Measurements from ENCODE around the gene L3MBTL4.
"Not testable (repeated sequence)": the region's sequence is repeated elsewhere in the genome, so short reads cannot be mapped to it uniquely, and the experiment has no call there.

Gene L3MBTL4

GRCh38 chr18:6389005-6389404, 25.7 kb downstream of the L3MBTL4 start:
- no peak overlapping the region for H3K27ac ChIP-seq (ENCODE audit: low read depth, low read length)
- no peak overlapping the region for H3K4me3 ChIP-seq (ENCODE audit: low read depth in 1 of 5, low read length in 5 of 5)

GRCh38 chr18:6382963-6383362, 31.7 kb downstream of the L3MBTL4 start:
- H3K27me3 ChIP-seq (ENCODE audit: control insufficient read depth in 5 of 5, insufficient read depth in 4 of 5, low read length in 5 of 5): no peaks in the 10 kb centered on the region

More at GRCh38 chr18:6389005-6389404, 25.7 kb downstream of the L3MBTL4 start:
- H3K27me3 ChIP-seq (ENCODE audit: control insufficient read depth in 5 of 5, insufficient read depth in 4 of 5, low read length in 5 of 5): no peaks in the 10 kb centered on the region
- H3K36me3 ChIP-seq (ENCODE audit: control insufficient read depth in 5 of 5, insufficient read depth in 5 of 5, low read length in 5 of 5): no peaks in the 10 kb centered on the region
- no peak overlapping the region for H3K9ac ChIP-seq (ENCODE audit: low read length in 5 of 5)
- H3K9me3 ChIP-seq (ENCODE audit: control insufficient read depth in 5 of 5, low read length in 5 of 5): peaks cover 2 to 39% (median 21%) of the 10 kb centered on the region in 5 donors
- H3K4me1 ChIP-seq (ENCODE audit: control insufficient read depth in 5 of 5, insufficient read depth in 5 of 5, low read length in 5 of 5): no peaks in the 10 kb centered on the region

DNA sequence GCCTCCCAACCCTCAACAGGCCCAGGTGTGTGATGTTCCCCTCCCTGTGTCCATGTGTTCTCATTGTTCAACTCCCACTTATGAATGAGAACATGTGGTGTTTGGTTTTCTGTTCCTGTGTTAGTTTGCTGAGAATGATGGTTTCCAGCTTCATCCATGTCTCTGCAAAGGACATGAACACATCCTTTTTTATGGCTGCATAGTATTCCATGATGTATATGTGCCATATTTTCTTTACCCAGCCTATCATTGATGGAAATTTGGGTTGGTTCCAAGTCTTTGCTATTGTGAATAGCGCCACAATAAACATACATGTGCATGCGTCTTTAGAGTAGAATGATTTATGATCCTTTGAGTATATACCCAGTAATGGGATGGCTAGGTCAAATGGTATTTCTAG, 37.2 kb downstream of the L3MBTL4 start:
- H3K9ac ChIP-seq (ENCODE audit: low read length in 5 of 5); H3K27me3 ChIP-seq (ENCODE audit: control insufficient read depth in 5 of 5, insufficient read depth in 4 of 5, low read length in 5 of 5); H3K36me3 ChIP-seq (ENCODE audit: control insufficient read depth in 5 of 5, insufficient read depth in 5 of 5, low read length in 5 of 5); H3K9me3 ChIP-seq (ENCODE audit: control insufficient read depth in 5 of 5, low read length in 5 of 5); H3K27ac ChIP-seq (ENCODE audit: low read depth, low read length); H3K4me1 ChIP-seq (ENCODE audit: control insufficient read depth in 5 of 5, insufficient read depth in 5 of 5, low read length in 5 of 5); H3K4me3 ChIP-seq (ENCODE audit: low read depth in 1 of 5, low read length in 5 of 5): not testable (repeated sequence)

More at GRCh38 chr18:6382963-6383362, 31.7 kb downstream of the L3MBTL4 start:
- no peaks in the 10 kb centered on the region for H3K4me1 ChIP-seq (ENCODE audit: control insufficient read depth in 5 of 5, insufficient read depth in 5 of 5, low read length in 5 of 5)
- no peaks in the 10 kb centered on the region for H3K36me3 ChIP-seq (ENCODE audit: control insufficient read depth in 5 of 5, insufficient read depth in 5 of 5, low read length in 5 of 5)
- no peak overlapping the region for H3K9ac ChIP-seq (ENCODE audit: low read length in 5 of 5)
- no peak overlapping the region for H3K27ac ChIP-seq (ENCODE audit: low read depth, low read length)
- no peak overlapping the region for H3K4me3 ChIP-seq (ENCODE audit: low read depth in 1 of 5, low read length in 5 of 5)
- H3K9me3 ChIP-seq (ENCODE audit: control insufficient read depth in 5 of 5, low read length in 5 of 5): peaks cover 0 to 5% (median 0%) of the 10 kb centered on the region in 5 donors

DNA sequence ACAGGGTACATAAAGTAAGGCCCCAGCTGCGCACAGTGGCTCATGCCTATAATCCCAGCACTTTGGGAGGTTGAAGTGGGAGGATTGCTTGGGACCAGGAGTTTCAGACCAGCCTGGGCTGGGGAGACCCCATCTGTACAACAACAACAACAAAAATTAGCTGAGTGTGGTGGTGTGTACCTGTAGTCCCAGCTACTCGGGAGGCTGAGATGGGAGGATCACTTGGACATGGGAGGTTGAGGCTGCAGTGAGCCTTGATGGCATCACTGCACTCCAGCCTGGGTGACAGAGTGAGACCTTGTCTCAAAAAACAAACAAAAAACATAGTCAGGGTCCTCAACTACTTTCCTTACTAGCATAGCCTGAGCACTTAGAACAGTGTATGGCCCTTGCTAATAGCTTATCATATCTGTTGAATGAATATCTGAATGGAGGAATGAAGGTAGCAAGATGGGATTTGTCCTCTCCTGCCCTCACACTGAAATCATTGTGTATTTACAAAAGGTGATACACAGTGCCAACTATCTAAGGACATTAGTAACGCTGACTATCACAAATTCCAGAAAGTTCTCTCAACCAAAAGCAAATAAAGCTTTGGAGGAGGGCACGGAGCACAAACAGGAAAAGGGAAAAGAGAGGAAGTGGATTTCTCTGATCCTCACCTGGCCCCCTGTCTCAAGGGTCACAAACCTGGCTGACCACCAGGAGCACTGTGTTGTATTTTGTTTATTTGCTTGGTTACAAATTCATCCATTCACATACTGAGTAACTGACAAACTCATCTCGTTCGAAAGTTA, 38.1 kb downstream of the L3MBTL4 start:
- no peak overlapping the region for H3K27ac ChIP-seq (ENCODE audit: low read depth, low read length)
- no peaks in the 10 kb centered on the region for H3K4me1 ChIP-seq (ENCODE audit: control insufficient read depth in 5 of 5, insufficient read depth in 5 of 5, low read length in 5 of 5)
- no peaks in the 10 kb centered on the region for H3K36me3 ChIP-seq (ENCODE audit: control insufficient read depth in 5 of 5, insufficient read depth in 5 of 5, low read length in 5 of 5)
- peaks cover 0 to 4% (median 0%) of the 10 kb centered on the region in 5 donors for H3K9me3 ChIP-seq (ENCODE audit: control insufficient read depth in 5 of 5, low read length in 5 of 5)
- H3K27me3 ChIP-seq (ENCODE audit: control insufficient read depth in 5 of 5, insufficient read depth in 4 of 5, low read length in 5 of 5): no peaks in the 10 kb centered on the region
- H3K9ac ChIP-seq (ENCODE audit: low read length in 5 of 5): no peak overlapping the region
- no peak overlapping the region for H3K4me3 ChIP-seq (ENCODE audit: low read depth in 1 of 5, low read length in 5 of 5)

DNA sequence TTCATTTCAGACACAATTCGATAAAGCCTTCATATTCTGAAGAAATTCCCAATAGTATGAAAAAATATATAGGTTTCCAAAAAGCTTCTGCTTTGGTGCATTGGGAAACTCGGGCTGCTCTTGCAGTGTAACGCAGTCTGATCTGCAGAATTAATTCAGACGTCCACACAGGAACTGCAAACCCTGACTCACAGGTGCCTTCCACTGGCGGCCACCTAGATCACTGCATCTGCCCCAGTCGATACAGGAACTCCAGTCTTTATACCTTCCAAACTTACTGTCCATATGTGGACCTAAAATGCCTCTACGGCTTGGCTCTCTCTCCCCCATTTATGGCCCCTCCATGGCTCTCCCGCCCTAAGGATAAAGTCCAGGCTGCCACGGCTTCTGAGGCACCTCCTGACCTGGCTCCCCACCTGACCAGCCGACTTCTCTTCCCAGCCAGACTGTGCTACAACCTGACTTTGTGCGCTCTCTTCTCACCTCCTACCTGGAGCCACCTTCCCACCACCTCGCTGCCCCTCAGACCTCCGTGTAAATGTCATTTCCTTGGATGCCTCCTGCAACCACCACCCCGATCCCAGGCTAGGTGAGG, 39.7 kb downstream of the L3MBTL4 start:
- Histone ChIP-seq H3K9me3 (ENCODE audit: control insufficient read depth in 5 of 5, low read length in 5 of 5) (peaks cover 0 to 4% (median 0%) of the 10 kb centered on the region in 5 donors), H3K4me3 (ENCODE audit: low read depth in 1 of 5, low read length in 5 of 5) (no peak overlapping the region), H3K27me3 (ENCODE audit: control insufficient read depth in 5 of 5, insufficient read depth in 4 of 5, low read length in 5 of 5) (no peaks in the 10 kb centered on the region), H3K27ac (ENCODE audit: low read depth, low read length) (no peak overlapping the region), H3K9ac (ENCODE audit: low read length in 5 of 5) (no peak overlapping the region), H3K36me3 (ENCODE audit: control insufficient read depth in 5 of 5, insufficient read depth in 5 of 5, low read length in 5 of 5) (no peaks in the 10 kb centered on the region), H3K4me1 (ENCODE audit: control insufficient read depth in 5 of 5, insufficient read depth in 5 of 5, low read length in 5 of 5) (no peaks in the 10 kb centered on the region)

DNA sequence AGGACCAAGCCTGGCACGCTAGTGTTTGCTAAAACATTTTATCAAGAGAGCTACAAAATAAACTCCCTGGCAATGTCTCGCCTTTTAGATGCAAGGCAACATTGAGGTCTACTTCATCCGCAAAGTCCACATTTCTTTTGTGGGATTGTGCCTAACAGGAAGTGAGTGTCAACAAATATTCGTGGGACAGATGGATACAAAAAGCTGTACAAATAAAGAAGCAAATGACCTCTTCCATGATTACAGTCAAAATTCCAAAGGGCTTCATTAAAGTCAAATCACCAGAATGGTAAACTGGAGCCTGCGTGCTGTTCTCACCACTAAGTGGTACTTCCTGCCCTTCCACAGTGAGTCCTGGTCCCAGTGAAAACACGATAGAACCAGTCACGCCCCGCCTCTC, 40.4 kb downstream of the L3MBTL4 start:
- no peaks in the 10 kb centered on the region for H3K27me3 ChIP-seq (ENCODE audit: control insufficient read depth in 5 of 5, insufficient read depth in 4 of 5, low read length in 5 of 5)
- peaks cover 0 to 4% (median 0%) of the 10 kb centered on the region in 5 donors for H3K9me3 ChIP-seq (ENCODE audit: control insufficient read depth in 5 of 5, low read length in 5 of 5)
- no peaks in the 10 kb centered on the region for H3K36me3 ChIP-seq (ENCODE audit: control insufficient read depth in 5 of 5, insufficient read depth in 5 of 5, low read length in 5 of 5)
- H3K4me1 ChIP-seq (ENCODE audit: control insufficient read depth in 5 of 5, insufficient read depth in 5 of 5, low read length in 5 of 5): no peaks in the 10 kb centered on the region
- H3K27ac ChIP-seq (ENCODE audit: low read depth, low read length): peak overlapping the region; percentile 10
- no peak overlapping the region for H3K9ac ChIP-seq (ENCODE audit: low read length in 5 of 5)
- no peak overlapping the region for H3K4me3 ChIP-seq (ENCODE audit: low read depth in 1 of 5, low read length in 5 of 5)

GRCh38 chr18:6373187-6373586, 41.5 kb downstream of the L3MBTL4 start:
- Histone ChIP-seq H3K4me1 (ENCODE audit: control insufficient read depth in 5 of 5, insufficient read depth in 5 of 5, low read length in 5 of 5) (no peaks in the 10 kb centered on the region), H3K36me3 (ENCODE audit: control insufficient read depth in 5 of 5, insufficient read depth in 5 of 5, low read length in 5 of 5) (no peaks in the 10 kb centered on the region), H3K9me3 (ENCODE audit: control insufficient read depth in 5 of 5, low read length in 5 of 5) (peaks cover 0 to 4% (median 0%) of the 10 kb centered on the region in 5 donors), H3K4me3 (ENCODE audit: low read depth in 1 of 5, low read length in 5 of 5) (no peak overlapping the region), H3K9ac (ENCODE audit: low read length in 5 of 5) (no peak overlapping the region), H3K27ac (ENCODE audit: low read depth, low read length) (no peak overlapping the region), H3K27me3 (ENCODE audit: control insufficient read depth in 5 of 5, insufficient read depth in 4 of 5, low read length in 5 of 5) (no peaks in the 10 kb centered on the region)

DNA sequence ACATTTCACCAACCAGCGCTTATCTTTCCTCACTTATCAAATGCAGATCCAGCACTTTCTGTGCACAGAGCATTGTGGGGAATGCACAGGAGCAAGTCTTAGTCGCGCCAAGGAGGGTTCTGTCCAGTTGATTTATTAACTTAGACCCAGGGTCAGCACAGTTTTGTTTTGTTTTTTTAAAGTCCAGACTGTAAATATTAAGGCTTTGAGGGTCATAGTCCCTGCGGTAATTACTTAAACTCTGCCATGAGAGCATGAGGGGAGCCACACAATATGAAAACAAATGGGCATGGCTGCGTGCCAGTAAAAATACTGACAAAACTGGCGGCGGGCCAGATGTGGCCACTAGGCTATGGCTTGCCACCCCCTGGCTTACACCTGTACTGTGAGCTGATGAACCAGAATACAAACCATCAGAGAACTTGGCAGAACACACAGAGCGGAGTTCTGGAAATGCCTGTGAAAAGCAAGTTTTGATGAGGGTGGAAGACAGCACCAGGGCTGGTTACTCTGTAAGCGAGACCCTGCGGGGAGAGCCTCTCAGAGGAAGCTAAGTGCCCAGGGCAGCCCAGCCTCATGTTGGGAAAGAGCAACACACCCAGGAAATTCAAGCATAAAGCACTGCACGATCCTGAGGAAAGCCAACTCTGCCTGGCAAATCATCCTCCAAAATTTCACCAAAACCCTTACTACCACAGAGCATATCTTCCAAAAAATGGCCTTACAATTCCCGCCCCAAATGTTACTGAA, 43.6 kb downstream of the L3MBTL4 start:
- no peak overlapping the region for H3K27ac ChIP-seq (ENCODE audit: low read depth, low read length)
- H3K4me1 ChIP-seq (ENCODE audit: control insufficient read depth in 5 of 5, insufficient read depth in 5 of 5, low read length in 5 of 5): no peaks in the 10 kb centered on the region

DNA sequence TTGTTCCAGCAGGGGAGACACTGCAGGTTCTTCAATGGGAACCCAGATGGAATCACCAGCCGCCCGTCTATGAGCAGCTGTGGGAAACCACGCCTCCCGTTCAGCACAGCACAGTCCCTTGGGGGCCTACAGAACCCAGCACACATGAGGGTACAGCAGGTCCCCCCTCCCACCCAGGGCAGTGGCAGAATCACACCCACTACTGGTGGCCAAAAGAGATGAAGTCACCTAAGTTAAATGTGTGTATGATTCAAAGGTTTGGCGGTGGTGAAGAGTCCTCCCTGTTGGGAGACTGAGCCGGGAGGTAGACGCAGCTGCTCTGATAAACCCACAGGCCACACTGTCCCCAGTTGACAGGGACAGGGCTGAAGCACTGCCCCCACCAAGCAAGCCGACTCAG, 44.3 kb downstream of the L3MBTL4 start:
- H3K36me3 ChIP-seq (ENCODE audit: control insufficient read depth in 5 of 5, insufficient read depth in 5 of 5, low read length in 5 of 5): no peaks in the 10 kb centered on the region
- no peak overlapping the region for H3K9ac ChIP-seq (ENCODE audit: low read length in 5 of 5)
- peaks cover 0 to 4% (median 0%) of the 10 kb centered on the region in 5 donors for H3K9me3 ChIP-seq (ENCODE audit: control insufficient read depth in 5 of 5, low read length in 5 of 5)
- no peaks in the 10 kb centered on the region for H3K27me3 ChIP-seq (ENCODE audit: control insufficient read depth in 5 of 5, insufficient read depth in 4 of 5, low read length in 5 of 5)
- H3K27ac ChIP-seq (ENCODE audit: low read depth, low read length): no peak overlapping the region
- H3K4me3 ChIP-seq (ENCODE audit: low read depth in 1 of 5, low read length in 5 of 5): no peak overlapping the region
- no peaks in the 10 kb centered on the region for H3K4me1 ChIP-seq (ENCODE audit: control insufficient read depth in 5 of 5, insufficient read depth in 5 of 5, low read length in 5 of 5)

More for the DNA sequence above, 43.6 kb downstream of the L3MBTL4 start:
- no peak overlapping the region for H3K4me3 ChIP-seq (ENCODE audit: low read depth in 1 of 5, low read length in 5 of 5)
- no peaks in the 10 kb centered on the region for H3K27me3 ChIP-seq (ENCODE audit: control insufficient read depth in 5 of 5, insufficient read depth in 4 of 5, low read length in 5 of 5)
- H3K9me3 ChIP-seq (ENCODE audit: control insufficient read depth in 5 of 5, low read length in 5 of 5): peaks cover 0 to 4% (median 0%) of the 10 kb centered on the region in 5 donors
- H3K36me3 ChIP-seq (ENCODE audit: control insufficient read depth in 5 of 5, insufficient read depth in 5 of 5, low read length in 5 of 5): no peaks in the 10 kb centered on the region
- no peak overlapping the region for H3K9ac ChIP-seq (ENCODE audit: low read length in 5 of 5)

- peaks cover 0 to 4% (median 0%) of the 10 kb centered on the region in 5 donors for H3K9me3 ChIP-seq (ENCODE audit: control insufficient read depth in 5 of 5, low read length in 5 of 5)
Measured at GRCh38 chr18:6368017-6368416, 46.7 kb downstream of the L3MBTL4 start.

More at GRCh38 chr18:6368017-6368416, 46.7 kb downstream of the L3MBTL4 start:
- no peak overlapping the region for H3K9ac ChIP-seq (ENCODE audit: low read length in 5 of 5)
- no peak overlapping the region for H3K4me3 ChIP-seq (ENCODE audit: low read depth in 1 of 5, low read length in 5 of 5)
- no peak overlapping the region for H3K27ac ChIP-seq (ENCODE audit: low read depth, low read length)
- no peaks in the 10 kb centered on the region for H3K36me3 ChIP-seq (ENCODE audit: control insufficient read depth in 5 of 5, insufficient read depth in 5 of 5, low read length in 5 of 5)
- no peaks in the 10 kb centered on the region for H3K27me3 ChIP-seq (ENCODE audit: control insufficient read depth in 5 of 5, insufficient read depth in 4 of 5, low read length in 5 of 5)
- no peaks in the 10 kb centered on the region for H3K4me1 ChIP-seq (ENCODE audit: control insufficient read depth in 5 of 5, insufficient read depth in 5 of 5, low read length in 5 of 5)
